Suprapubic skin (tissue), 4 donors: Measurements from ENCODE around the gene CA12. TPM values are rescaled to one million over a fixed set of nuclear protein-coding genes. Genes with fewer than 3 reads are reported as not detected.

Experiments
- DNase-seq, 2 donors: peaks; one replicate each; pipeline ENCODE4 v3.0.0-alpha.2; 2019; ENCODE audit warnings: low spot score in 2 of 2
- H3K27ac ChIP-seq: fragments of 200-600 bp; sonication (generic); one replicate; pipeline ENCODE4 v1.5.1; 2019
- H3K27me3 ChIP-seq: fragments of 200-600 bp; sonication (generic); one replicate; pipeline ENCODE4 v1.5.1; 2019
- H3K36me3 ChIP-seq: fragments of 200-600 bp; sonication (generic); one replicate; pipeline ENCODE4 v1.5.1; 2019
- H3K4me1 ChIP-seq: fragments of 200-600 bp; sonication (generic); one replicate; pipeline ENCODE4 v1.5.1; 2019
- H3K4me3 ChIP-seq: fragments of 200-600 bp; sonication (generic); one replicate; pipeline ENCODE4 v1.5.1; 2019; ENCODE audit warnings: mild to moderate bottlenecking
- H3K9me3 ChIP-seq: fragments of 200-600 bp; sonication (generic); one replicate; pipeline ENCODE4 v1.5.1; 2019
- EP300 ChIP-seq: sonication (generic); formaldehyde crosslinking; IDR thresholded peaks from one replicate; pipeline ENCODE4 v1.6.1; 2017; ENCODE audit warnings: antibody characterized with exemption
- POLR2A ChIP-seq, 2 donors: fragments of 450-650 bp; IDR thresholded peaks; one replicate each; pipeline ENCODE4 v1.6.1; 2017; ENCODE audit warnings: antibody characterized with exemption in 2 of 2, mild to moderate bottlenecking in 2 of 2, moderate library complexity in 2 of 2
- POLR2AphosphoS5 ChIP-seq, 3 donors: sonication (generic); formaldehyde crosslinking; IDR thresholded peaks; one replicate each; pipeline ENCODE4 v1.6.1; 2017; ENCODE audit warnings: antibody characterized with exemption in 3 of 3
- WGBS: methylation state at CpG from one replicate; pipeline ENCODE4 v1.1.5; 2018; 5-methylcytosine and 5-hydroxymethylcytosine counted together
- total RNA-seq, 4 donors: library from RNA; depleted of rRNA; stranded (reverse); fragments of >200 nt; gene quantifications; one replicate each; pipeline ENCODE4 v1.1.0, GENCODE V29; 2016
- TF ChIP-seq, protein P1 (sequence below), 2 donors: fragments of 200-600 bp in 1 of 2; fragments of 450-650 bp in 1 of 2; sonication (generic) in 1 of 2; IDR thresholded peaks; one replicate each; pipeline ENCODE4 v1.5.1; 2016 to 2019; ENCODE audit warnings: antibody characterized with exemption in 2 of 2, mild to moderate bottlenecking in 1 of 2, moderate library complexity in 1 of 2

Gene CA12
- total RNA-seq, 4 donors from 2014 or later, result 292 to 338 (median 317) TPM

DNA sequence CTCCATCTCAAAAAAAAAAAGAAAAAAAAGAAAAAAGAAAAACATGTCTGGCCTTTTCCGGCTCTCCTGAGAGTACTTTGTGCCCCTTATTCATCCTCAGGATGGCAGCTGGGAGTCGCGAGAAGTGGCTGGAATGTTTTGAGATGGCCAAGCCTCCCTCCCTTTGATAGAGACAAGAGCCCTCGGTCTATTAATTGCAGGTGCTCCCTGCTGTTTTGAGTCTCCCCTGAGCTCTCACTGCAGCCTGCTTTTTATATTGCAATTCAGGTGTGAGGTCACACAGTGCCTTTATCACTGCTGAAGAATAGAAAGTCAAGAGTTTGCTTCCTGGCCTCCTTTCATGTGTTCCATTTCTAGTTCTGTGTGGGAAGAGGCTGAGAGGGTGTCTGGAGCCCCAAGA, 10.9 kb downstream of the CA12 start:
- 81% methylated on average over 4 of the region's 4 CpGs for WGBS
- H3K36me3 ChIP-seq, result no peaks in the 10 kb centered on the region

GRCh38 chr15:63369781-63370180, 11.9 kb downstream of the CA12 start:
- no peak overlapping the region for H3K4me3 ChIP-seq
- peaks cover 89% of the 10 kb centered on the region for H3K4me1 ChIP-seq
- H3K9me3 ChIP-seq, result no peaks in the 10 kb centered on the region
- no peak for DNase-seq
- WGBS, result 93% methylated on average over 4 of the region's 4 CpGs
- H3K27ac ChIP-seq, result peak overlapping the region; percentile 97
- H3K36me3 ChIP-seq, result no peaks in the 10 kb centered on the region
- H3K27me3 ChIP-seq, result no peaks in the 10 kb centered on the region
- no peak for TF ChIP-seq EP300
- TF ChIP-seq POLR2AphosphoS5 (IDR thresholded peaks at IDR 0.05), result no peak
- TF ChIP-seq, protein P1, sequence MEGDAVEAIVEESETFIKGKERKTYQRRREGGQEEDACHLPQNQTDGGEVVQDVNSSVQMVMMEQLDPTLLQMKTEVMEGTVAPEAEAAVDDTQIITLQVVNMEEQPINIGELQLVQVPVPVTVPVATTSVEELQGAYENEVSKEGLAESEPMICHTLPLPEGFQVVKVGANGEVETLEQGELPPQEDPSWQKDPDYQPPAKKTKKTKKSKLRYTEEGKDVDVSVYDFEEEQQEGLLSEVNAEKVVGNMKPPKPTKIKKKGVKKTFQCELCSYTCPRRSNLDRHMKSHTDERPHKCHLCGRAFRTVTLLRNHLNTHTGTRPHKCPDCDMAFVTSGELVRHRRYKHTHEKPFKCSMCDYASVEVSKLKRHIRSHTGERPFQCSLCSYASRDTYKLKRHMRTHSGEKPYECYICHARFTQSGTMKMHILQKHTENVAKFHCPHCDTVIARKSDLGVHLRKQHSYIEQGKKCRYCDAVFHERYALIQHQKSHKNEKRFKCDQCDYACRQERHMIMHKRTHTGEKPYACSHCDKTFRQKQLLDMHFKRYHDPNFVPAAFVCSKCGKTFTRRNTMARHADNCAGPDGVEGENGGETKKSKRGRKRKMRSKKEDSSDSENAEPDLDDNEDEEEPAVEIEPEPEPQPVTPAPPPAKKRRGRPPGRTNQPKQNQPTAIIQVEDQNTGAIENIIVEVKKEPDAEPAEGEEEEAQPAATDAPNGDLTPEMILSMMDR (IDR thresholded peaks at IDR 0.05), result no peak
- TF ChIP-seq POLR2A (IDR thresholded peaks at IDR 0.05), result no peak

More for the DNA sequence above, 10.9 kb downstream of the CA12 start:
- TF ChIP-seq EP300 (no peak), POLR2AphosphoS5 (IDR thresholded peaks at IDR 0.05) (no peak), POLR2A (IDR thresholded peaks at IDR 0.05) (no peak)
- TF ChIP-seq, protein P1 (IDR thresholded peaks at IDR 0.05), result no peak
- peaks cover 89% of the 10 kb centered on the region for H3K4me1 ChIP-seq
- H3K27ac ChIP-seq, result peak overlapping the region; percentile 97
- H3K9me3 ChIP-seq, result no peaks in the 10 kb centered on the region
- H3K4me3 ChIP-seq, result no peak overlapping the region
- DNase-seq, result no peak
- H3K27me3 ChIP-seq, result no peaks in the 10 kb centered on the region

DNA sequence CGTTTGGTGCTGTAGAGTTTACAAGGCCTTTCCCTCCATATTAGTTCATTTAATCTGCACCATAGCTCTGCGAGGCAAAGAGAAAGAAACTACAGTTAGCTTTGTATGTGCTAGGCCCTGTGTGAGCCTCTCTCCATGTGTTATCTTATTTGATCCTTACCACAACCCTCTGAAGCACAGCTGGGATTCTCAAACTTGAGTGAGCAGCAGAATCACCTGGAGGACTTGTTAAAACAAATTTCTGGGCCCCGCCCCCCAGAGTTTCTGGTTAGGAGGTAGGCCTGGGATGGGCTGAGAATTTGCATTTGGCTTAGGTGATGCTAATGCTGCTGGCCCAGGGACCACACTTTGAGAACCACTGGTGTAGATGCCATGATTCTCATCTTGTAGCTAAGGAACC, 12.3 kb downstream of the CA12 start:
- no peak for DNase-seq
- no peak overlapping the region for H3K4me3 ChIP-seq
- H3K36me3 ChIP-seq, result no peaks in the 10 kb centered on the region
- no peaks in the 10 kb centered on the region for H3K9me3 ChIP-seq
- no peaks in the 10 kb centered on the region for H3K27me3 ChIP-seq
- 63% methylated on average over 3 of the region's 3 CpGs for WGBS
- no peak for TF ChIP-seq POLR2AphosphoS5 (IDR thresholded peaks at IDR 0.05)
- TF ChIP-seq POLR2A (IDR thresholded peaks at IDR 0.05), result no peak
- no peak for TF ChIP-seq EP300
- TF ChIP-seq, protein P1 (IDR thresholded peaks at IDR 0.05), result no peak
- H3K27ac ChIP-seq, result peak overlapping the region; percentile 81
- H3K4me1 ChIP-seq, result peaks cover 89% of the 10 kb centered on the region

GRCh38 chr15:63368503-63368902, 13.1 kb downstream of the CA12 start:
- Histone ChIP-seq H3K27me3 (no peaks in the 10 kb centered on the region), H3K9me3 (no peaks in the 10 kb centered on the region), H3K27ac (peak overlapping the region; percentile 81), H3K4me1 (peaks cover 82% of the 10 kb centered on the region), H3K4me3 (no peak overlapping the region), H3K36me3 (no peaks in the 10 kb centered on the region)
- no peak for DNase-seq
- TF ChIP-seq EP300 (no peak), POLR2AphosphoS5 (IDR thresholded peaks at IDR 0.05) (no peak), POLR2A (IDR thresholded peaks at IDR 0.05) (no peak)
- TF ChIP-seq, protein P1 (IDR thresholded peaks at IDR 0.05), result no peak
- WGBS, result 88% methylated on average over 4 of the region's 7 CpGs

GRCh38 chr15:63367900-63368299, 13.7 kb downstream of the CA12 start:
- Histone ChIP-seq H3K36me3 (no peaks in the 10 kb centered on the region), H3K27ac (peak overlapping the region; percentile 81), H3K4me1 (peaks cover 76% of the 10 kb centered on the region), H3K27me3 (no peaks in the 10 kb centered on the region), H3K4me3 (no peak overlapping the region), H3K9me3 (no peaks in the 10 kb centered on the region)
- no peak for TF ChIP-seq EP300
- TF ChIP-seq POLR2A (IDR thresholded peaks at IDR 0.05), result no peak
- TF ChIP-seq, protein P1 (IDR thresholded peaks at IDR 0.05), result no peak
- no peak for TF ChIP-seq POLR2AphosphoS5 (IDR thresholded peaks at IDR 0.05)
- 64% methylated on average over 6 of the region's 6 CpGs for WGBS
- DNase-seq, result no peak
